ENCODE measurements around the gene HAVCR2. TPM values are rescaled to one million over a fixed set of nuclear protein-coding genes. Genes with fewer than 3 reads are reported as not detected.

Gene HAVCR2
- total RNA-seq, 1 experiment from 2014 or later, result not detected

DNA sequence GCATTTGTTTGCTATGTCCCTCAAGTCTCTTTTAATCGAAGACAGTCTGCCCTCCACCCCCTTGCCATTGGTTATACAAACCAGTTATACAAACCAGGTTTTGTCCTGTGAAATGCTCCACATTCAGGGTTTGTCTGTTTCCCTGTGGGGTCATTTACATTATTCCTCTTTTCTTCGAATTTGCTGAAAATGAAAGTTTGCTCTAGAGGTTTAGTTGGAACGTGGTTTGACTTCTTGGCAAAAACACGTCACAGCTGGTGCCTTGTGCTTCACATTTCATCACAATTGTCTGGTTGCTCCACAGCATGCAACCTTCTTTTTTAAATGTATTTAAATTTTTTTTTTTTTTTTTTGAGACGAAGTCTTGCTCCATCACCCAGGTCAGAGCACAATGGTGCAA, 4.2 kb upstream of the HAVCR2 start:
- BruUV-seq (replicated peaks), result no TSS peak
- Histone ChIP-seq H3K4me2 (no peak overlapping the region), H4K20me1 (ENCODE audit: insufficient read depth) (no peaks in the 10 kb centered on the region), H3K27me3 (ENCODE audit: insufficient read depth, low read depth) (peaks cover 2% of the 10 kb centered on the region; the same call in 1 of the 2 replicates), H3K36me3 (ENCODE audit: low read depth) (no peaks in the 10 kb centered on the region), H3K4me3 (no peak overlapping the region), H3K4me1 (replicated peaks; ENCODE audit: insufficient read depth) (no peaks in the 10 kb centered on the region), H2AFZ (no peak overlapping the region), H3K27ac (no peak overlapping the region), H3K79me2 (ENCODE audit: low read depth) (no peaks in the 10 kb centered on the region), H3K9me3 (ENCODE audit: insufficient read depth, low read depth) (no peaks in the 10 kb centered on the region), H3K9me2 (ENCODE audit: insufficient read depth) (no peaks in the 10 kb centered on the region), H3F3A (ENCODE audit: insufficient read depth, low read depth) (no peaks in the 10 kb centered on the region)
- intact Hi-C loops (cut with micrococcal nuclease; ENCODE audit: unreplicated experiment), result no loop called here
- TF ChIP-seq EZH2 (IDR thresholded peaks at IDR 0.05; ENCODE audit: low read depth), result no peak
- TF ChIP-seq, protein P1, sequence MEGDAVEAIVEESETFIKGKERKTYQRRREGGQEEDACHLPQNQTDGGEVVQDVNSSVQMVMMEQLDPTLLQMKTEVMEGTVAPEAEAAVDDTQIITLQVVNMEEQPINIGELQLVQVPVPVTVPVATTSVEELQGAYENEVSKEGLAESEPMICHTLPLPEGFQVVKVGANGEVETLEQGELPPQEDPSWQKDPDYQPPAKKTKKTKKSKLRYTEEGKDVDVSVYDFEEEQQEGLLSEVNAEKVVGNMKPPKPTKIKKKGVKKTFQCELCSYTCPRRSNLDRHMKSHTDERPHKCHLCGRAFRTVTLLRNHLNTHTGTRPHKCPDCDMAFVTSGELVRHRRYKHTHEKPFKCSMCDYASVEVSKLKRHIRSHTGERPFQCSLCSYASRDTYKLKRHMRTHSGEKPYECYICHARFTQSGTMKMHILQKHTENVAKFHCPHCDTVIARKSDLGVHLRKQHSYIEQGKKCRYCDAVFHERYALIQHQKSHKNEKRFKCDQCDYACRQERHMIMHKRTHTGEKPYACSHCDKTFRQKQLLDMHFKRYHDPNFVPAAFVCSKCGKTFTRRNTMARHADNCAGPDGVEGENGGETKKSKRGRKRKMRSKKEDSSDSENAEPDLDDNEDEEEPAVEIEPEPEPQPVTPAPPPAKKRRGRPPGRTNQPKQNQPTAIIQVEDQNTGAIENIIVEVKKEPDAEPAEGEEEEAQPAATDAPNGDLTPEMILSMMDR (conservative IDR thresholded peaks at IDR 0.05), result no peak
- DNase-seq, result no peak
- ChIA-PET POLR2A (ENCODE audit: unreplicated experiment) (no interaction called here), CTCF (no interaction called here)

DNA sequence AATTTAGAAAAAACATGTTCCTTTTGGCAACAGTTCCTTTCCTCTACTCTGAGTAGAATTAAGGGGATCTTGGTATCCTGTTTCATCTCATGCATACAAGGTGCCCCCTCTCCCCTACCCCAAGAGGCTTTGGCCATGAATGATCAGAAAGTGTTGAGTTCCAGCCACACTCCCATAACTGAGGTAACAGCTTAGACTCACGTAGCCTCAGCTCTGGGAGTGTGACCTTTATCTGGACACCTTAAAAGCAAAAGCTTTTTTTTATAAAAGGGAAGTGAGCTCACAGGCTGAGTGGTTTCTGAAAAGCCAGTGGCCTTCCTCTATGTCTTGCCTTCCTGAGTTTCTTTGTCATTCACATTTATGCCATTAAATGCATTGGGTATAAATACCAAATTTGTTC, 900 bp upstream of the HAVCR2 start:
- Histone ChIP-seq H4K20me1 (ENCODE audit: insufficient read depth) (no peaks in the 10 kb centered on the region), H3K4me1 (replicated peaks; ENCODE audit: insufficient read depth) (no peaks in the 10 kb centered on the region), H3K79me2 (ENCODE audit: low read depth) (no peaks in the 10 kb centered on the region), H3K27ac (no peak overlapping the region), H3K9me3 (ENCODE audit: insufficient read depth, low read depth) (no peaks in the 10 kb centered on the region), H3F3A (ENCODE audit: insufficient read depth, low read depth) (no peaks in the 10 kb centered on the region), H3K4me3 (no peak overlapping the region), H2AFZ (no peak overlapping the region), H3K4me2 (no peak overlapping the region), H3K27me3 (ENCODE audit: insufficient read depth, low read depth) (peaks cover 2% of the 10 kb centered on the region; the same call in 1 of the 2 replicates), H3K9me2 (ENCODE audit: insufficient read depth) (no peaks in the 10 kb centered on the region), H3K36me3 (ENCODE audit: low read depth) (no peaks in the 10 kb centered on the region)
- intact Hi-C loops (cut with micrococcal nuclease; ENCODE audit: unreplicated experiment), result no loop called here
- ChIA-PET POLR2A (ENCODE audit: unreplicated experiment) (interaction anchor here (0.7 kb wide), 1 partner anchor 1810 kb away, joined by 3 read pairs; no protein-coding TSS in a partner anchor), CTCF (no interaction called here)
- no peak for DNase-seq
- BruUV-seq (replicated peaks), result no TSS peak
- TF ChIP-seq, protein P1 (conservative IDR thresholded peaks at IDR 0.05), result no peak
- TF ChIP-seq EZH2 (IDR thresholded peaks at IDR 0.05; ENCODE audit: low read depth), result no peak

GRCh38 chr5:157107508-157107907, 1.3 kb downstream of the HAVCR2 start:
- Histone ChIP-seq H2AFZ (no peak overlapping the region), H4K20me1 (ENCODE audit: insufficient read depth) (no peaks in the 10 kb centered on the region), H3K27ac (no peak overlapping the region), H3F3A (ENCODE audit: insufficient read depth, low read depth) (no peaks in the 10 kb centered on the region), H3K4me2 (no peak overlapping the region), H3K9me3 (ENCODE audit: insufficient read depth, low read depth) (no peaks in the 10 kb centered on the region), H3K4me3 (no peak overlapping the region), H3K9me2 (ENCODE audit: insufficient read depth) (no peaks in the 10 kb centered on the region), H3K27me3 (ENCODE audit: insufficient read depth, low read depth) (peaks cover 2% of the 10 kb centered on the region; the same call in 1 of the 2 replicates), H3K79me2 (ENCODE audit: low read depth) (no peaks in the 10 kb centered on the region), H3K36me3 (ENCODE audit: low read depth) (no peaks in the 10 kb centered on the region), H3K4me1 (replicated peaks; ENCODE audit: insufficient read depth) (no peaks in the 10 kb centered on the region)
- intact Hi-C loops (cut with micrococcal nuclease; ENCODE audit: unreplicated experiment), result no loop called here
- ChIA-PET CTCF (no interaction called here), POLR2A (ENCODE audit: unreplicated experiment) (no interaction called here)
- no peak for TF ChIP-seq EZH2 (IDR thresholded peaks at IDR 0.05; ENCODE audit: low read depth)
- TF ChIP-seq, protein P1 (conservative IDR thresholded peaks at IDR 0.05), result no peak
- no peak for DNase-seq
- BruUV-seq (replicated peaks), result no TSS peak
